Astrocyte of the spinal cord (primary cell): Measurements from ENCODE around the gene RPS8.
"Not testable (repeated sequence)": the region's sequence is repeated elsewhere in the genome, so short reads cannot be mapped to it uniquely, and the experiment has no call there.

Experiments
- DNase-seq: peaks from one replicate; pipeline ENCODE4 v3.0.0; 2011; ENCODE audit warnings: low read depth, low spot score
- H3K4me3 ChIP-seq: 2 replicates; pipeline ENCODE4 v1.5.1; 2011; ENCODE audit warnings: low read depth, mild to moderate bottlenecking, low read length, moderate library complexity
- CTCF ChIP-seq: IDR thresholded peaks from 2 replicates; pipeline ENCODE4 v1.5.1; 2012; ENCODE audit warnings: low read depth, mild to moderate bottlenecking, low read length, inconsistent platforms
- in situ Hi-C: cut with HindIII; loops from 2 replicates; pipeline ENCODE4 v1.10.0; 2017; ENCODE audit warnings: low sequenced_read_pairs

Gene RPS8

GRCh38 chr1:44760876-44761275, 14.5 kb upstream of the RPS8 start:
- in situ Hi-C loops = no loop called here
- DNase-seq = no peak
- no peak overlapping the region for H3K4me3 ChIP-seq
- no peak for TF ChIP-seq CTCF

DNA sequence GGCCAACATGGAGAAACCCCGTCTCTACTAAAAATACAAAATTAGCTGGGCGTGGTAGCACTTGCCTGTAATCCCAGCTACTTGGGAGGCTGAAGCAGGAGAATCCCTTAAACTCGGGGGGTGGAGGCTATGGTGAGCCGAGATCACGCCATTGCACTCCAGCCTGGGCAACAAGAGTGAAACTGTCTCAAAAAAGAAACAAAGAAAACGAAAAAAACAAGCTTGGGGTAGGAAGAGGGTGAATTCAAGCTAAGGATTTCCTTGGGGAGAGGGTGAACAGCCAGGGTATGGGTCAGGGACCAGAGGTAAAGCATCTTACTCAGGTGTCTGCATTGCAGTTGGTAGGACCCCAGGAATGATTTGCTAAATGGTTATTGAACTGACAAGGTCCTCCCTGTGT, 8.9 kb upstream of the RPS8 start:
- not testable (repeated sequence) for DNase-seq, H3K4me3 ChIP-seq

DNA sequence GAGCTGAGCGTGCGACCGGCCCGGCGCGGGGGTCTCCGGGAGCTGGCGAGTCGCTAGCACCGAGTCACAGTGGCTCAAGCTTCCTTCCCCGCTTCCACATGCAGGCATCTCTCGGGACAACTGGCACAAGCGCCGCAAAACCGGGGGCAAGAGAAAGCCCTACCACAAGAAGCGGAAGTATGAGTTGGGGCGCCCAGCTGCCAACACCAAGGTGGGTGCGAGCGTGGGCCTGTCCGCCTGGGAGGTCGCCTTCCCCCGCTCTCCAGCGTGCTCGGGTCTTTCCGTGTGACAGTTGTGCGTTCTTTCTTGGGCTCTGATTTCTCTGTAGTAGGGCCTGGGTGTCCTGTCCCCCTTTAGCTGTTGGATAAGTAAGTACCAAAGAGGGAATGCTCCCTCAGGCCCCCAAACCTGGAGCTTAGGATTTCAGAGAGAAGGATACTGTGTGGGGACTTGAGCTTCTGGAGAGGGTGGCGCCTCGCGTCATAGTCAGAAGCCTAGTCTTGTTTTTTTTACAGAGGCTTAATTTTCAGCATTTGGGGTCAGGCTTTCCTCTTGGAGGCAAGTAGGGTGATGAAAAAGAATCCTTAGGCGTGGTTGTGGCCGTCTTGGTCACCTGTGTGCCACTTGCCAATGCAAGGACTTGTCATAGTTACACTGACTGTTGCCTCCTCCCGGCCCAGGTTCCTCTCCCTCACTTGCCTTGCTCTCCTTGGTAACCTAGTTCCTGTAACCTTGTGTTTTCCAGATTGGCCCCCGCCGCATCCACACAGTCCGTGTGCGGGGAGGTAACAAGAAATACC, 790 bp downstream of the RPS8 start:
- TF ChIP-seq CTCF = no peak
- in situ Hi-C loops = no loop called here

More for the DNA sequence above, 8.9 kb upstream of the RPS8 start:
- in situ Hi-C loops = not testable (repeated sequence)

DNA sequence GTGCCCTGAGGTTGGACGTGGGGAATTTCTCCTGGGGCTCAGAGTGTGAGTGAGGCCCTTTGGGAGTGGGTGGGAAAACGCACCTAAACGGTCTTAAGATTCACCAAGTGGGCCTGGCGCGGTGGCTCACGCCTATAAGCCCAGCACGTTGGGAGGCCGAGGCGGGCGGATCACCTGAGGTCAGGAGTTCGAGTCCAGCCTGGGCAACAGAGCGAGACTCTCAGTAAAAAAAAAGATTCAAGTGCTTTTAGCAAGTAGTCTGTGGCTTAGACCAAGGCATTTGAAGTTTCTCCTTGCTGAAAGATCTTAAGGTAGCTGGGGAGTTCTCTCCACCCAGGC, 1.4 kb downstream of the RPS8 start:
- no peak for TF ChIP-seq CTCF
- in situ Hi-C loops = no loop called here
- H3K4me3 ChIP-seq = peak overlapping the region; percentile 97
- no peak for DNase-seq

More for the DNA sequence above, 790 bp downstream of the RPS8 start:
- H3K4me3 ChIP-seq = peak overlapping the region; percentile 97
- DNase-seq = no peak

DNA sequence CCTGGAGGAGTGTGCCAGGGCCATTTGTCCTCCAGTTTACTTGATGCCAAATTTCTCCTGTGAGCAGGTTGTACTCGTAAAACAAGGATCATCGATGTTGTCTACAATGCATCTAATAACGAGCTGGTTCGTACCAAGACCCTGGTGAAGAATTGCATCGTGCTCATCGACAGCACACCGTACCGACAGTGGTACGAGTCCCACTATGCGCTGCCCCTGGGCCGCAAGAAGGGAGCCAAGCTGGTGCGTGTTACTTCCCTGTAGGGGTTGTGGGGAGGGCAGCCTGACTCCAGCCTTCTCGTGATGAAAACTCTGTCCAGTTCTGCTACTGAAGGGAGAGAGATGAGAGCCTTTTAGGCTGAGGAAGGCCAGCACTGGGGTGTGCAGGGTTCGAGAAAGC, 2.2 kb downstream of the RPS8 start:
- in situ Hi-C loops = no loop called here
- TF ChIP-seq CTCF = no peak
- DNase-seq = no peak
- peak overlapping the region; percentile 97 for H3K4me3 ChIP-seq

- no peak for DNase-seq
- peak overlapping the region; percentile 97 for H3K4me3 ChIP-seq
- in situ Hi-C loops = no loop called here
- TF ChIP-seq CTCF = no peak
Observed at GRCh38 chr1:44777969-44778635, 2.8 kb downstream of the RPS8 start.
